Measurements from ENCODE around the gene RAB6B. TPM values are rescaled to one million over a fixed set of nuclear protein-coding genes. Genes with fewer than 3 reads are reported as not detected.

Gene RAB6B
- total and polyA plus RNA-seq, 2 of the 8 experiments (the other 6 are each of a cell fraction or from before 2014, with no cell fraction given): 7.9 to 15.6 TPM

DNA sequence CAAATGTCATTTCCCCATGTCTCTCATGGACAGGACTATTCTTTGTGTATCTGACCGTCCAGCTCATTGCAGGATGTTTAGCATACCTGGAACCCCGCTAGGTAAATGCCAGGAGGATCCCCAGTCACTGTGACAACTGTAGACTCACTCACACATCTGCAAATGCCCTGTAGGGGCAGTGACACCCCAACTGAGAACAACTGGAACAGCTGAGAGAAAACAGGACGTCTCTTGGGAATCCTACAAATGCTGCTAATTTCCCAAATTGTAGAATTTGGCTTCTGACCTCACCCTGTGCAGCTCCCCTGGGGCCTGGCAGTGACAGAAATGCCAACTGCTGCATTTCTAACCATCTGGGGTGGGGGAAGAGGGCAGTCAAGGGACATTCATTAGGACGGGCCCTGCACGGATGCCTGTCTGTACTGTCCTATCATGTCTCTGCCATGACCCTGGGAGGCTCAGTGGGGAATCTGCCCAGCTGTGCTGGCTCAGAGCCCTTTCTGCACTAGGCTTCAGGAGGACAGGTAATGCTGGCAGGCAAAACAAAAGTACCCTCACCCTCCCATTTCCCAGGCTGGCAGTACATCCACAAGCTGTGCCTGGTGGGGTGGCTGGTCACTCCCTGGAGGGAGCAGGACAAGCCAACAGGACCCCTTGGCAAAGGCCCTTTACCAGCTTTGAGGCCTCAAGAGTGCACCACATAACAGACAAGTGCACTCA lies 30.4 kb downstream of the RAB6B start:
- H3K79me1 ChIP-seq (ENCODE audit: low read depth, low read length): no peaks in the 10 kb centered on the region
- H3K27ac ChIP-seq (ENCODE audit: low read depth, low read length): no peak overlapping the region
- POLR2A ChIA-PET (ENCODE audit: partially characterized antibody): no interaction called here
- DNase-seq (ENCODE audit: low read depth in 1 of 2, low spot score in 2 of 2) (no peak), FAIRE-seq (no peak)
- no peak overlapping the region for H4K8ac ChIP-seq (ENCODE audit: extremely low read depth, insufficient read depth, low read length)
- no peak overlapping the region for H2BK20ac ChIP-seq (ENCODE audit: low read length)
- no peak overlapping the region for H3K9ac ChIP-seq (replicated peaks in 1 of 4; ENCODE audit: extremely low read depth in 1 of 4, low read depth in 3 of 4, low read length in 3 of 4)
- no peak overlapping the region for H2AK5ac ChIP-seq (ENCODE audit: low read depth, low read length)
- WGBS, 2 experiments (ENCODE audit: extremely low coverage in 1 of 2, insufficient coverage in 1 of 2, insufficient read length in 1 of 2, insufficient replicate concordance in 2 of 2, low coverage in 1 of 2, low lambda C conversion rate in 2 of 2, missing lambda C conversion rate in 1 of 2): 88% methylated on average over 5 of the region's 5 CpGs; no CpG with 5 or more reads in 1 of the 2 experiments
- H2BK15ac ChIP-seq (ENCODE audit: low read length): no peak overlapping the region
- CTCF ChIA-PET (ENCODE audit: partially characterized antibody): interaction anchor here (0.7 to 3.8 kb wide), 18 partner anchors 9 to 187 kb away, joined by 3 to 17 read pairs (median 3); no protein-coding TSS in a partner anchor
- no peaks in the 10 kb centered on the region for H3K9me3 ChIP-seq (ENCODE audit: insufficient read depth in 2 of 2, low read depth in 1 of 2, low read length in 1 of 2)
- no peaks in the 10 kb centered on the region for H3K27me3 ChIP-seq (replicated peaks in 1 of 4; ENCODE audit: control insufficient read depth in 3 of 4, extremely low read depth in 1 of 4, insufficient read depth in 3 of 4, low read length in 3 of 4)
- no peaks in the 10 kb centered on the region for H3K79me2 ChIP-seq (ENCODE audit: control insufficient read depth in 1 of 2, insufficient read depth in 2 of 2, low read length in 2 of 2)
- H3K36me3 ChIP-seq (ENCODE audit: control insufficient read depth in 2 of 4, insufficient read depth in 4 of 4, low read length in 3 of 4): no peaks in the 10 kb centered on the region
- H4K20me1 ChIP-seq (replicated peaks in 1 of 2; ENCODE audit: control insufficient read depth in 1 of 2, insufficient read depth in 2 of 2, low read length in 2 of 2): no peaks in the 10 kb centered on the region
- no peak overlapping the region for H2BK5ac ChIP-seq (ENCODE audit: low read depth, low read length)
- H3K23ac ChIP-seq (ENCODE audit: insufficient read length): no peak overlapping the region
- no peak overlapping the region for H3K14ac ChIP-seq (ENCODE audit: insufficient read length)
- no peak overlapping the region for H3K4me2 ChIP-seq (ENCODE audit: insufficient read depth in 1 of 2, low read depth in 2 of 2, low read length in 2 of 2)
- no peak overlapping the region for H4K5ac ChIP-seq (ENCODE audit: insufficient read length, low read depth, low read length)
- H2AFZ ChIP-seq (ENCODE audit: low read length): no peak overlapping the region
- TF ChIP-seq CBX8 (IDR thresholded peaks at IDR 0.05; ENCODE audit: borderline replicate concordance, low read depth, low read length): no peak
- no peak for TF ChIP-seq KDM4A (IDR thresholded peaks at IDR 0.05; ENCODE audit: low read depth, low read length, severe bottlenecking)
- no peak for TF ChIP-seq BACH1 (IDR thresholded peaks at IDR 0.05; ENCODE audit: low read length)
- no peak for TF ChIP-seq RFX5 (IDR thresholded peaks at IDR 0.05; ENCODE audit: borderline replicate concordance, low read depth, low read length)
- TF ChIP-seq, protein P1, sequence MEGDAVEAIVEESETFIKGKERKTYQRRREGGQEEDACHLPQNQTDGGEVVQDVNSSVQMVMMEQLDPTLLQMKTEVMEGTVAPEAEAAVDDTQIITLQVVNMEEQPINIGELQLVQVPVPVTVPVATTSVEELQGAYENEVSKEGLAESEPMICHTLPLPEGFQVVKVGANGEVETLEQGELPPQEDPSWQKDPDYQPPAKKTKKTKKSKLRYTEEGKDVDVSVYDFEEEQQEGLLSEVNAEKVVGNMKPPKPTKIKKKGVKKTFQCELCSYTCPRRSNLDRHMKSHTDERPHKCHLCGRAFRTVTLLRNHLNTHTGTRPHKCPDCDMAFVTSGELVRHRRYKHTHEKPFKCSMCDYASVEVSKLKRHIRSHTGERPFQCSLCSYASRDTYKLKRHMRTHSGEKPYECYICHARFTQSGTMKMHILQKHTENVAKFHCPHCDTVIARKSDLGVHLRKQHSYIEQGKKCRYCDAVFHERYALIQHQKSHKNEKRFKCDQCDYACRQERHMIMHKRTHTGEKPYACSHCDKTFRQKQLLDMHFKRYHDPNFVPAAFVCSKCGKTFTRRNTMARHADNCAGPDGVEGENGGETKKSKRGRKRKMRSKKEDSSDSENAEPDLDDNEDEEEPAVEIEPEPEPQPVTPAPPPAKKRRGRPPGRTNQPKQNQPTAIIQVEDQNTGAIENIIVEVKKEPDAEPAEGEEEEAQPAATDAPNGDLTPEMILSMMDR (IDR thresholded peaks at IDR 0.05; ENCODE audit: control extremely low read depth in 1 of 3, insufficient read depth in 1 of 3, low read depth in 1 of 3, low read length in 3 of 3): peak; percentile 23 to 48 (median 27); a peak in 3 of 4 replicates
- no peak for TF ChIP-seq YY1 (IDR thresholded peaks at IDR 0.05; ENCODE audit: low read depth, low read length)
- TF ChIP-seq NRF1 (IDR thresholded peaks at IDR 0.05; ENCODE audit: low read depth, low read length): no peak
- TF ChIP-seq RAD21 (IDR thresholded peaks at IDR 0.05 in 1 of 2, conservative IDR thresholded peaks at IDR 0.05 in 1 of 2; ENCODE audit: low read depth in 2 of 2, low read length in 2 of 2): peak in 1 of 2 experiments; percentile 36; a peak in 1 of 4 replicates
- H2BK12ac ChIP-seq (ENCODE audit: low read depth, low read length): no peak overlapping the region
- no peak overlapping the region for H3K56ac ChIP-seq (replicated peaks; ENCODE audit: insufficient read length, low read depth, low read length)
- H4K91ac ChIP-seq (replicated peaks; ENCODE audit: insufficient read length, low read length): no peak overlapping the region
- H2BK120ac ChIP-seq (replicated peaks; ENCODE audit: low read depth, low read length): no peak overlapping the region
- H3K18ac ChIP-seq (ENCODE audit: extremely low read depth, low read length): no peak overlapping the region
- no peak overlapping the region for H3K4me3 ChIP-seq (ENCODE audit: extremely low read depth in 1 of 4, insufficient read depth in 2 of 4, low read depth in 3 of 4, low read length in 4 of 4)
- H3K23me2 ChIP-seq (ENCODE audit: low read depth, low read length): no peaks in the 10 kb centered on the region
- peaks cover 0 to 2% (median 0%) of the 10 kb centered on the region in 4 experiments; a peak in 4 of 7 replicates for H3K4me1 ChIP-seq (replicated peaks in 1 of 4; ENCODE audit: control insufficient read depth in 3 of 4, insufficient read depth in 4 of 4, low read length in 3 of 4)
- no peak overlapping the region for H3K4ac ChIP-seq (replicated peaks; ENCODE audit: insufficient read length, low read depth, low read length)

Measured in H1 (cell line).